Measurements from ENCODE around the gene KRT6A.

Gene KRT6A

GRCh38 chr12:52524898-52525591 is 32.0 kb upstream of the KRT6A start:
- TF ChIP-seq CTCF (conservative IDR thresholded peaks at IDR 0.05) (no peak), ZFX (IDR thresholded peaks at IDR 0.05) (no peak)
- H3K27ac ChIP-seq, result no peak overlapping the region

- TF ChIP-seq ZFX (IDR thresholded peaks at IDR 0.05), result no peak
- TF ChIP-seq CTCF (conservative IDR thresholded peaks at IDR 0.05), result no peak
- H3K27ac ChIP-seq, result no peak overlapping the region
These were observed 31.3 kb upstream of the KRT6A start for GRCh38 chr12:52524241-52524897.

GRCh38 chr12:52523824-52524223 is 30.8 kb upstream of the KRT6A start:
- TF ChIP-seq ZFX (IDR thresholded peaks at IDR 0.05) (no peak), CTCF (conservative IDR thresholded peaks at IDR 0.05) (no peak)
- no peak overlapping the region for H3K27ac ChIP-seq

- H3K27ac ChIP-seq, result no peak overlapping the region
- no peak for TF ChIP-seq CTCF (conservative IDR thresholded peaks at IDR 0.05)
- no peak for TF ChIP-seq ZFX (IDR thresholded peaks at IDR 0.05)
These were observed 29.4 kb upstream of the KRT6A start for GRCh38 chr12:52522346-52523011.

- no peak overlapping the region for H3K27ac ChIP-seq
- TF ChIP-seq CTCF (conservative IDR thresholded peaks at IDR 0.05) (no peak), ZFX (IDR thresholded peaks at IDR 0.05) (no peak)
These were observed 28.7 kb upstream of the KRT6A start for GRCh38 chr12:52521568-52522266.

- no peak overlapping the region for H3K27ac ChIP-seq
- no peak for TF ChIP-seq ZFX (IDR thresholded peaks at IDR 0.05)
- TF ChIP-seq CTCF (conservative IDR thresholded peaks at IDR 0.05), result no peak
These were observed 28.1 kb upstream of the KRT6A start for GRCh38 chr12:52521175-52521567.
